ENCODE measurements around the gene LCA5.
"Not testable (repeated sequence)": the region's sequence is repeated elsewhere in the genome, so short reads cannot be mapped to it uniquely, and the experiment has no call there.

The LCA5 gene

GRCh38 chr6:79536954-79537747 lies at the start of gene LCA5:
TSS of gene LCA5 (minus strand) at chr6:79537430. CDS start at chr6:79518894, 18,536 bp downstream.
- H3K27ac Mint-ChIP-seq (ENCODE audit: low read depth): no peak within 1 kb of the TSS
- peaks cover 5% of the 10 kb centered on the region for H3K9me3 Mint-ChIP-seq
- DNase-seq (ENCODE audit: low spot score in 2 of 2): peak; percentile 53 to 66
- H3K4me3 Mint-ChIP-seq: no peak within 1 kb of the TSS
- H3K36me3 Mint-ChIP-seq (ENCODE audit: insufficient read depth): peaks cover 4% of the 10 kb centered on the region
- no peaks in the 10 kb centered on the region for H3K4me1 Mint-ChIP-seq
- ATAC-seq (replicated peaks; ENCODE audit: extremely low read depth, poor library complexity, severe bottlenecking): peak; percentile 97
- H3K27me3 Mint-ChIP-seq: peaks cover 50% of the 10 kb centered on the region

GRCh38 chr6:79586548-79586947 lies 49.3 kb upstream of the LCA5 start:
- H3K36me3 Mint-ChIP-seq (ENCODE audit: insufficient read depth): peaks cover 2% of the 10 kb centered on the region
- H3K9me3 Mint-ChIP-seq: no peaks in the 10 kb centered on the region
- ATAC-seq (replicated peaks; ENCODE audit: extremely low read depth, poor library complexity, severe bottlenecking) (no peak), DNase-seq (ENCODE audit: low spot score in 2 of 2) (no peak)
- no peak overlapping the region for H3K4me3 Mint-ChIP-seq
- no peaks in the 10 kb centered on the region for H3K4me1 Mint-ChIP-seq
- no peak overlapping the region for H3K27ac Mint-ChIP-seq (ENCODE audit: low read depth)
- no peaks in the 10 kb centered on the region for H3K27me3 Mint-ChIP-seq

GRCh38 chr6:79584332-79584731 lies 47.1 kb upstream of the LCA5 start:
- peaks cover 6% of the 10 kb centered on the region for H3K9me3 Mint-ChIP-seq
- ATAC-seq (replicated peaks; ENCODE audit: extremely low read depth, poor library complexity, severe bottlenecking) (no peak), DNase-seq (ENCODE audit: low spot score in 2 of 2) (no peak)
- H3K4me1 Mint-ChIP-seq: no peaks in the 10 kb centered on the region
- H3K27me3 Mint-ChIP-seq: no peaks in the 10 kb centered on the region
- H3K27ac Mint-ChIP-seq (ENCODE audit: low read depth): no peak overlapping the region
- H3K36me3 Mint-ChIP-seq (ENCODE audit: insufficient read depth): peaks cover 2% of the 10 kb centered on the region
- H3K4me3 Mint-ChIP-seq: no peak overlapping the region

GRCh38 chr6:79577926-79578325 lies 40.7 kb upstream of the LCA5 start:
- not testable (repeated sequence) for ATAC-seq (replicated peaks; ENCODE audit: extremely low read depth, poor library complexity, severe bottlenecking); H3K9me3 Mint-ChIP-seq; H3K4me3 Mint-ChIP-seq; DNase-seq (ENCODE audit: low spot score in 2 of 2); H3K27me3 Mint-ChIP-seq; H3K27ac Mint-ChIP-seq (ENCODE audit: low read depth); H3K36me3 Mint-ChIP-seq (ENCODE audit: insufficient read depth); H3K4me1 Mint-ChIP-seq

- peaks cover 10% of the 10 kb centered on the region for H3K27me3 Mint-ChIP-seq
- no peaks in the 10 kb centered on the region for H3K4me1 Mint-ChIP-seq
- H3K27ac Mint-ChIP-seq (ENCODE audit: low read depth): no peak overlapping the region
- H3K36me3 Mint-ChIP-seq (ENCODE audit: insufficient read depth): no peaks in the 10 kb centered on the region
- DNase-seq (ENCODE audit: low spot score in 2 of 2) (no peak), ATAC-seq (replicated peaks; ENCODE audit: extremely low read depth, poor library complexity, severe bottlenecking) (no peak)
- no peaks in the 10 kb centered on the region for H3K9me3 Mint-ChIP-seq
- H3K4me3 Mint-ChIP-seq: no peak overlapping the region
Measured at GRCh38 chr6:79574630-79575225, 37.5 kb upstream of the LCA5 start.

GRCh38 chr6:79574174-79574573 lies 36.9 kb upstream of the LCA5 start:
- Mint-ChIP-seq H3K27ac (ENCODE audit: low read depth) (no peak overlapping the region), H3K4me3 (no peak overlapping the region), H3K27me3 (peaks cover 10% of the 10 kb centered on the region), H3K4me1 (no peaks in the 10 kb centered on the region), H3K9me3 (no peaks in the 10 kb centered on the region), H3K36me3 (ENCODE audit: insufficient read depth) (no peaks in the 10 kb centered on the region)
- DNase-seq (ENCODE audit: low spot score in 2 of 2) (no peak), ATAC-seq (replicated peaks; ENCODE audit: extremely low read depth, poor library complexity, severe bottlenecking) (no peak)

GRCh38 chr6:79571030-79571367 lies 33.8 kb upstream of the LCA5 start:
- no peak for ATAC-seq (replicated peaks; ENCODE audit: extremely low read depth, poor library complexity, severe bottlenecking)
- H3K36me3 Mint-ChIP-seq (ENCODE audit: insufficient read depth): no peaks in the 10 kb centered on the region
- no peaks in the 10 kb centered on the region for H3K4me1 Mint-ChIP-seq
- DNase-seq (ENCODE audit: low spot score in 2 of 2): no peak
- H3K27ac Mint-ChIP-seq (ENCODE audit: low read depth): no peak overlapping the region
- H3K9me3 Mint-ChIP-seq: no peaks in the 10 kb centered on the region
- no peak overlapping the region for H3K4me3 Mint-ChIP-seq
- no peaks in the 10 kb centered on the region for H3K27me3 Mint-ChIP-seq

GRCh38 chr6:79570129-79571029 lies 33.1 kb upstream of the LCA5 start:
- ATAC-seq (replicated peaks; ENCODE audit: extremely low read depth, poor library complexity, severe bottlenecking): no peak
- H3K27me3 Mint-ChIP-seq: no peaks in the 10 kb centered on the region

GRCh38 chr6:79568996-79569395 lies 31.8 kb upstream of the LCA5 start:
- DNase-seq (ENCODE audit: low spot score in 2 of 2) (no peak), ATAC-seq (replicated peaks; ENCODE audit: extremely low read depth, poor library complexity, severe bottlenecking) (no peak)
- H3K27me3 Mint-ChIP-seq: no peaks in the 10 kb centered on the region
- H3K4me1 Mint-ChIP-seq: no peaks in the 10 kb centered on the region
- no peak overlapping the region for H3K27ac Mint-ChIP-seq (ENCODE audit: low read depth)
- H3K36me3 Mint-ChIP-seq (ENCODE audit: insufficient read depth): no peaks in the 10 kb centered on the region
- H3K4me3 Mint-ChIP-seq: no peak overlapping the region
- no peaks in the 10 kb centered on the region for H3K9me3 Mint-ChIP-seq

More at GRCh38 chr6:79570129-79571029, 33.1 kb upstream of the LCA5 start:
- Mint-ChIP-seq H3K27ac (ENCODE audit: low read depth) (no peak overlapping the region), H3K4me1 (no peaks in the 10 kb centered on the region), H3K36me3 (ENCODE audit: insufficient read depth) (no peaks in the 10 kb centered on the region), H3K4me3 (no peak overlapping the region), H3K9me3 (no peaks in the 10 kb centered on the region)
- no peak for DNase-seq (ENCODE audit: low spot score in 2 of 2)

- DNase-seq (ENCODE audit: low spot score in 2 of 2) (no peak), ATAC-seq (replicated peaks; ENCODE audit: extremely low read depth, poor library complexity, severe bottlenecking) (no peak)
- no peak overlapping the region for H3K4me3 Mint-ChIP-seq
- H3K9me3 Mint-ChIP-seq: no peaks in the 10 kb centered on the region
- H3K4me1 Mint-ChIP-seq: no peaks in the 10 kb centered on the region
- H3K27ac Mint-ChIP-seq (ENCODE audit: low read depth): no peak overlapping the region
- no peaks in the 10 kb centered on the region for H3K36me3 Mint-ChIP-seq (ENCODE audit: insufficient read depth)
- H3K27me3 Mint-ChIP-seq: no peaks in the 10 kb centered on the region
Measured at GRCh38 chr6:79564636-79565035, 27.4 kb upstream of the LCA5 start.

GRCh38 chr6:79559706-79560105 lies 22.5 kb upstream of the LCA5 start:
- Mint-ChIP-seq H3K36me3 (ENCODE audit: insufficient read depth) (no peaks in the 10 kb centered on the region), H3K4me1 (no peaks in the 10 kb centered on the region), H3K4me3 (no peak overlapping the region), H3K27ac (ENCODE audit: low read depth) (peak overlapping the region; percentile 32), H3K27me3 (no peaks in the 10 kb centered on the region), H3K9me3 (no peaks in the 10 kb centered on the region)
- ATAC-seq (replicated peaks; ENCODE audit: extremely low read depth, poor library complexity, severe bottlenecking) (no peak), DNase-seq (ENCODE audit: low spot score in 2 of 2) (no peak)

GRCh38 chr6:79557673-79558467 lies 20.6 kb upstream of the LCA5 start:
- DNase-seq (ENCODE audit: low spot score in 2 of 2) (no peak), ATAC-seq (replicated peaks; ENCODE audit: extremely low read depth, poor library complexity, severe bottlenecking) (no peak)
- Mint-ChIP-seq H3K4me3 (no peak overlapping the region), H3K9me3 (no peaks in the 10 kb centered on the region), H3K4me1 (no peaks in the 10 kb centered on the region), H3K27me3 (no peaks in the 10 kb centered on the region), H3K27ac (ENCODE audit: low read depth) (no peak overlapping the region), H3K36me3 (ENCODE audit: insufficient read depth) (no peaks in the 10 kb centered on the region)

Measured in central memory CD8-positive, alpha-beta T cell (primary cell).